GM19035 (cell line): ENCODE results near the gene DUSP7.
A peak's percentile ranks its signal among the peaks of the same experiment; 100 is the strongest.

Experiments
- ATAC-seq: cut with Tn5 transposase; IDR thresholded peaks from one replicate; pipeline ENCODE4 v1.9.1; 2021; ENCODE audit not compliant: unreplicated experiment

DUSP7 gene

GRCh38 chr3:52068730-52069129 is 12.4 kb upstream of the DUSP7 start:
- ATAC-seq = no peak

GRCh38 chr3:52068055-52068571 is 11.7 kb upstream of the DUSP7 start:
- no peak for ATAC-seq

- no peak for ATAC-seq
Observed at GRCh38 chr3:52067526-52067925, 11.2 kb upstream of the DUSP7 start.

- no peak for ATAC-seq
Observed at GRCh38 chr3:52067046-52067445, 10.7 kb upstream of the DUSP7 start.

- no peak for ATAC-seq
Observed at GRCh38 chr3:52065264-52065756, 8.9 kb upstream of the DUSP7 start.

GRCh38 chr3:52064561-52064960 is 8.2 kb upstream of the DUSP7 start:
- no peak for ATAC-seq

GRCh38 chr3:52063026-52063723 is 6.8 kb upstream of the DUSP7 start:
- no peak for ATAC-seq

- ATAC-seq = no peak
Observed at GRCh38 chr3:52062505-52062904, 6.1 kb upstream of the DUSP7 start.

- ATAC-seq = no peak
Observed at GRCh38 chr3:52061121-52061910, 4.9 kb upstream of the DUSP7 start.

- ATAC-seq = no peak
Observed at GRCh38 chr3:52059781-52060180, 3.4 kb upstream of the DUSP7 start.

- ATAC-seq = no peak
Observed at GRCh38 chr3:52057812-52058495, 1.6 kb upstream of the DUSP7 start.

- peak; percentile 78 for ATAC-seq
Observed at GRCh38 chr3:52056968-52057811, 819 bp upstream of the DUSP7 start.

- ATAC-seq = peak; percentile 16
Observed at GRCh38 chr3:52055537-52056351, 627 bp downstream of the DUSP7 start.

GRCh38 chr3:52054661-52055511 is 1.5 kb downstream of the DUSP7 start:
- ATAC-seq = no peak

- ATAC-seq = no peak
Observed at GRCh38 chr3:52053307-52054304, 2.8 kb downstream of the DUSP7 start.

- ATAC-seq = no peak
Observed at GRCh38 chr3:52052831-52053306, 3.5 kb downstream of the DUSP7 start.

- ATAC-seq = no peak
Observed at GRCh38 chr3:52051444-52051843, 4.9 kb downstream of the DUSP7 start.
